Stimulated activated CD4-positive, alpha-beta T cell treated with anti-CD3 and anti-CD28 coated beads, Interleukin-15, amount 100 ng/mL, for 24 hours (primary cell): ENCODE measurements around the gene GALNT15.

Source experiments
- DNase-seq: peaks from one replicate; pipeline ENCODE4 v3.0.0-alpha.2; 2020

GALNT15 gene, protein sequence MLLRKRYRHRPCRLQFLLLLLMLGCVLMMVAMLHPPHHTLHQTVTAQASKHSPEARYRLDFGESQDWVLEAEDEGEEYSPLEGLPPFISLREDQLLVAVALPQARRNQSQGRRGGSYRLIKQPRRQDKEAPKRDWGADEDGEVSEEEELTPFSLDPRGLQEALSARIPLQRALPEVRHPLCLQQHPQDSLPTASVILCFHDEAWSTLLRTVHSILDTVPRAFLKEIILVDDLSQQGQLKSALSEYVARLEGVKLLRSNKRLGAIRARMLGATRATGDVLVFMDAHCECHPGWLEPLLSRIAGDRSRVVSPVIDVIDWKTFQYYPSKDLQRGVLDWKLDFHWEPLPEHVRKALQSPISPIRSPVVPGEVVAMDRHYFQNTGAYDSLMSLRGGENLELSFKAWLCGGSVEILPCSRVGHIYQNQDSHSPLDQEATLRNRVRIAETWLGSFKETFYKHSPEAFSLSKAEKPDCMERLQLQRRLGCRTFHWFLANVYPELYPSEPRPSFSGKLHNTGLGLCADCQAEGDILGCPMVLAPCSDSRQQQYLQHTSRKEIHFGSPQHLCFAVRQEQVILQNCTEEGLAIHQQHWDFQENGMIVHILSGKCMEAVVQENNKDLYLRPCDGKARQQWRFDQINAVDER

DNA sequence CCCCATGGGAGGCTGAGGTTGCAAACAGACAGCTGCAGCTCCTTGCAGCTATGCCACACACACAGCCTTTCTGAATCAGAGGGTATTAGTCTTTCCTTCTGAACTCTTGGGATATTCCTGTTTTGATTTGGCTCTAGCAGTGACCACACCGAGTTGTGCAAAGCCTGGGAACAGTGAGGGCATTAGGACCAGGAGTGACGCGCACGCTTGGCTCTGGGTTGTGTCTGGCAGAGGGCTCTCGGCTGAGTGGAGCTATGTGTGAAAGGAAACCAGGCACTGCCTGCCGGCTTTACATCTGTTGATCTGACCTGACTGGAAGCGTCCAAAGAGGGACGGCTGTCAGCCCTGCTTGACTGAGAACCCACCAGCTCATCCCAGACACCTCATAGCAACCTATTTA lies at the start of gene GALNT15:
Gene GALNT15, plus strand, starts transcription at position 292 of the 400 bp plus-strand sequence. CDS start 472 bp downstream, outside the sequence.
- DNase-seq = no peak

DNA sequence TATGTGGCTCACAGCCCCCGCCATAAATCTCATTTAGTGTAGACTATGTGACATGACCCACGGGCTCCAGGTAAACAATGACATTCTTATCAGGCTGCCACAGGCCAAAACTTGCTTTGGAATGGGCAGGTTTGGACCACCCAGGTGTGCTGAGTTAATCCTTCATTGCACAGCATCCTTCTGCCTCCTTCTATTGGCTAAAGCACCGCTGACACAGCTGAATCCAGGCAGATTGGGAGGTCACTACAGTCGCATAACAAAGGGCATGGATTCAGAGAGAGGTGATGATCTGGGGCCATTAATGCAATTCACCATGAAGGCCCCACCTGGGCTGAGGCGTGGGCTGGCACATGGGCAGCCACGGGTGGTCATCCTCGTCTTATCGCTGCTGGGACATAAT lies 47.8 kb upstream of the GALNT15 start:
- no peak for DNase-seq

DNA sequence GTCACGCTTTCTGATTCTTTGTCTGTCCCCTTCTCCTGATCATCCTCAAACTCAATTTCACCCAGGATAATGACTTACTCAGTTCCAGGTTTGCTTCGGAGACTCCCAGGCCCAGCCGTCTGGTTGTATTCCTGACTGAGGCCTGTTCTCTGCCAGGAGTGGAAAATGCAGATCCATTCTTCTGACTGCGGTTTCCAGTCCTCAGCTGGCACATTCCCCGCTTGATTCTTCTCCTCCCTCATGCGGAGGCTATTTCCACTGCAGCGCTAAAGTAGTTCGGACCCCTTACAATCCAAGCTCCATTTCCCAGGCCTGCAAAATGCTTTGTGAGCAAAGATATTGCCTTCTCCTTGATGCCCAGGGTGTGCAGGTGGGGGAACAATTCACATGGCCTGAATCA lies 47.2 kb upstream of the GALNT15 start:
- no peak for DNase-seq

DNA sequence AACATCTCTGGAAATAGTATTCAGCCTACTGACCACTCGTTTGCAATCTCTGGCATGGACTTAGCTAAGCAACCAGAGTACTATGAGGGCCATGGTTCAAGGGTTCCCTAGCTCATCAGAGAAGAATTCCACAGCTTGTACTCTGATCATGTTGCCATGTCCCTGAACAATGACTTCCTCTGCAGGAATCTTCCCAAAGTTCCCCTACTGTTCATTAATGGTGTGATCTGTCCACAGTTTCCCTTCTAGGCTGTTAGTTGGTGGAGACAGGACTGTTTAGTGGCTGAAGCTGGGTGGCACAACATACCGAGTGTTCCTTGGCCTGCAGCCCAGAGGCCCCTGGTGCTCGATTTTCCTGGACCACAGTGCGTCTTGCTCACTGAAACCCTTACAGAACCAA lies 44.4 kb upstream of the GALNT15 start:
- no peak for DNase-seq

DNA sequence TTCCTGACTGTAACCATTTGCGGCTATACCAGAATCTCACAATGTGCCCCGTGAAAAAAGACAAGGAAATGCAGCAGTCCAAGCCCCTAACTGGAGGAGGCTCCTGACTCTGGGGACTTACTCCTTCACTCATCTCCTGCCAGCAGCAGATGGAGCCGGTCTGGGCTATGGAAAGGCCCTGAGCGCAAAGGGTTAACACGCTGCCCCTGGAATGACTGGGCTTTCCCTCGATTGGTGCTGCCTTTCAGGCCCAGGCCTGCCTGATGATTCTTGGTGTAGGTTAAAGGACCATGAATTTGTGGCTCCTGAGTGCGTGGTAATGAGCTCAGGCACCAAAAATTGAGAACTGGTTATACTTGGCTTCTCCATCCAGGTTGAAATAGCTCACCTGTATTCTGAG lies 42.3 kb upstream of the GALNT15 start:
- no peak for DNase-seq

DNA sequence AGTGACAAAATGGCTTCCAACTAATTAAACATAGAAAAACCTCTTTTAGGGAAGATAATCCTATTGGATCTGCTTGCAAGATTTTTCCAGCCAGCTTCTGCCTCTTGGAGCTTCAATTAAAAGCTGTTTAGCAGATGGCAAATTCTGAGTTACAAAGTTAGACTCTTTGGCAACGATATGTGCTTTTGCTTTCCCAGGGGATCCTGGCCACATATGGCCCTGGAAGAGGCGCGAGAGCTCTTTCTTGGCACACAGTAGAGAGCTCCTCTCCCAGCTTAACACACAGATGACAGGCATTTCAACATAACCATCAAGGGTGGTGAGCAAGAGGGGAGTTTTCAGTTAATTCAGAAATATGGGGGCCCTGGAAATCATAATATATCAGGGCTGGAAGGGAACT lies 41.6 kb upstream of the GALNT15 start:
- no peak for DNase-seq

DNA sequence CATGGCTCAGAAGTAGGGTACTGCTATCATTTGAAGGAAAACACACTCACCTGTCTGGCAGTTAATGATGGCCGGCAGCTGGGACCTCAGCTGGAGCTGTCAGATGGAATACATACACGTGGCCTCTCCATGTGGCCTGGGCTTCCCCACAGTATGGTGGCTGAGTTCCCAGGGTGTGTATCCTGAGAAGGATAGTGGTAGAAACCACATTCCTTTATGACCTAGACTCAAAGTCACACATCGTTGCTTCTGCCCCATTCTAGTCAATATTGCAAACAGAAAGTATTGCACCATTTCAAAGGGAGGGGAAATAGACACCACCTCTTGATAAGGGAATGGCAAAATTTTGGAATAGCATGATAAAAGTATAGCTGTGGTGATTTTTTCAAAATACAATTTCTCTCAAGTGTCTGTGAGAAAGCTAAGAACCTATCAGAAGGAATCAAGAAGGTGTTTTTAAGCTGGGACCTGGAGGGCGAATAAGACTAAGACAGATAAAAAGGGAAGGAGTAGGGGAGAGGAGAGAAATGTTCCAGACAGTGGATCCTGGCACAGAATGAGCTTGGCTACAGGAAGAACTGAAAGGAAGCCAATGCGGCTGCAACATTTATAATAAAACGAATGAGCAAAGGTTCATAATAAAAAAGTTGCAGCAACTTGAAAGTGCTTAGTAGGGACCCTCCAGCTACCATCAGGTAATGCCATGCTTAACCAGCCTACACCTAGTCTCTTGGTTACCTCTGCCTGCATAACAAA lies 40.1 kb upstream of the GALNT15 start:
- no peak for DNase-seq

DNA sequence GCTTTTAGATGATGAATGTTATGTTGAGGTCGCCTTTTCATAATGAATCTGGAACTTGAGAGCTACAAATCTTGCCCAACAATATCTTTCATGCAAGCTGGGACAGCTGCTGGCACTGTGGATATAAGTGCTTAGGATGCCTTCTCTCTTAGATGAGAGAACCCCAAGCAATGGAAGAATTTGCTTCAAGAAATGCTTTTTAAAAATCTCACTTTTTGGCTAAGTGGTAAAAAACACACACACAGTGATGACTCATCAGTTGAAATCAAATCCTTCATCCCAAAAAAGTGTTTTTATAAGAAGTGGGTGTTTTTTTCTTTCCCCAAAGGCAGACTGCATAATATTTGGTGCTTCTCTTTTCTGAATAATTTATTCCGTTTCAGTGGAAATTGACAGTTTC lies 38.4 kb upstream of the GALNT15 start:
- no peak for DNase-seq

DNA sequence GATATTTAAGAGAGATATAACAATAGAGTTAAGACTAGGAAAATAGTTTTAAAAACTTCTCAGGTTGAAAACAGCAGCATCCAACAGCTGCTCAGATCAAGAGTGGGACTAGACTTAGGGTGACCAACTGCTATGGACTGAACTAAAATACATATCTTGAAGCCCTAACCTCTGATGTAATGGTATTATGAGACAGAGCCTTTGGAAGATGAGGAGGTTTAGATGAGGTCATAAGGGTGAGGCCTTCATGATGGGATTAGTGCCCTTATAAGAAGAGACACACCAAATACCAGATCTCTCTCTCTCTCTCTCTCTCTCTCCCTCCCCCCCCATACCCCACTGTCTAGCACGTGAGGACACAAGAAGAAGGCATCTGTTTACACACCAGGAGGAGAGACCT lies 37.4 kb upstream of the GALNT15 start:
- DNase-seq = no peak

DNA sequence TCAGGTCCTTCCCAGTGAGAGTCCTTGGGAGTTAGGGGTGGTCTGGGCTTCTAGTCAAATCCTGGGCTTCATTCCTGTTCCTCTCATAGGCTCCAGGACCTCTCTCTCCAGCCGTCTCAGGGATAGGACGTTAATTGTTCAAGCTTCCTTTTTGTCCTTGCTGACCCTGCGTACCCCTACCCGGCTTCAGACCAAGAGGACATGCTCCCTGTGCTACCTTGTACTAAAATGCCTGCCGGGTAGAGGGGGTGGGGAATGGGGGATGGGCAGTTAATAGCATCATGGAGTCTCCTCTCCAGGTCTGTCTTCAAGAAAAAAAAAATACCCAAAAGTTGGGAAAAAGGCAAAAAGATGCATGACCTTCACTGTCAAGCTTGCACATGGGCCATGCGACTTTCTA lies 36.5 kb upstream of the GALNT15 start:
- no peak for DNase-seq

DNA sequence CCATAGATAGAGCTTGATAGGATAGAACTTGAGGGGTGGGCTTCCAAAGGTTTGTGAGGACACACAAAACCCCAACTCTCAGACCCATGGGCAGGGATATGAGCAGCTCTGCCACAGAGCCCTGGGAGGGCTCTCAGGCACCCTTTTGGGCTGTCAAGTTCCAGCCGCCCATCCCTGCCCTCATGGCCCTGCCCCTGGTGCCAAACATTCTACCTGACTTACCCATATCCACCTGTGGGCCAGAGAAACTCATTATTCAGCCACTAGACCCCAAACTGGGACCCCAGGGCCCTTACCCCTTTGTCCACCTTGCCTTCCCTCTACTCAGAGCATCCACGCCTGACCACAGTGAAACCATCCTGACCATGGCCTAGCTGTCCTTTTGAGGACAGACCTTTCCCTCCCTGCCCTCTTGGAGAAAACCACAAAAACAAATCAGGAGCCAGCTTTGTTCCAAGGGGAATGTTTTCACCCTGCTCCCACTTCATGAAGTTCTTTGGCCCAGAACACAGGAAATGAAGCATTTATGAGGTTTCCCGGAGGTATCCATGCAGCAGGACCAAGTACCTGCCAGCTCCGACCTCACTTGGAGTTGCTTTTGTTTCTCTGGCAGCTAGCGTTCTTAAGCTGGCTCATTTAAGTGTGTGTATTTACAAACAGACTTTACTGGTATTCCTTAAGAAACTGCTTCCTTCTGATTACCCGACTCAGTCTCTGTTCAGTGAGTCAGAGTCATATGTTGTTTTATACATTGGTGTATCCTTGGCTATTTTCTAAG lies 34.2 kb upstream of the GALNT15 start:
- DNase-seq = no peak

DNA sequence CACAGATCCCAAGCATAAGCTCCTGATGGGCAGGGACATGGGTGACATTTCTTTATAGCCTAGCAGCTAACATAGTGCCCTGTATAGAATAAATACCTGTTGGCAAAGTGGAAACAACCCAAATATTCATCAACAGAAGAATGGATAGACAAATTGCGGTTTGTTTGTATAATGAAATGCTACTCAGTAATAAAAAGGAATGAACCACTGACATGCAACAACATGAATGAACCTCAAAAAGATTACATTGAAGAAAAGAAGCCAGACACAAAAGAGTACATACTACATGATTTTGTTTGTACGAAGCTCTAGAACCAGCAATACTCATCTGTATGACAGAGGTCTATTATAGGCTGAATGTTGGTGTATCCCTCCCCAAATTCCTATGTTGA lies 33.6 kb upstream of the GALNT15 start:
- no peak for DNase-seq

DNA sequence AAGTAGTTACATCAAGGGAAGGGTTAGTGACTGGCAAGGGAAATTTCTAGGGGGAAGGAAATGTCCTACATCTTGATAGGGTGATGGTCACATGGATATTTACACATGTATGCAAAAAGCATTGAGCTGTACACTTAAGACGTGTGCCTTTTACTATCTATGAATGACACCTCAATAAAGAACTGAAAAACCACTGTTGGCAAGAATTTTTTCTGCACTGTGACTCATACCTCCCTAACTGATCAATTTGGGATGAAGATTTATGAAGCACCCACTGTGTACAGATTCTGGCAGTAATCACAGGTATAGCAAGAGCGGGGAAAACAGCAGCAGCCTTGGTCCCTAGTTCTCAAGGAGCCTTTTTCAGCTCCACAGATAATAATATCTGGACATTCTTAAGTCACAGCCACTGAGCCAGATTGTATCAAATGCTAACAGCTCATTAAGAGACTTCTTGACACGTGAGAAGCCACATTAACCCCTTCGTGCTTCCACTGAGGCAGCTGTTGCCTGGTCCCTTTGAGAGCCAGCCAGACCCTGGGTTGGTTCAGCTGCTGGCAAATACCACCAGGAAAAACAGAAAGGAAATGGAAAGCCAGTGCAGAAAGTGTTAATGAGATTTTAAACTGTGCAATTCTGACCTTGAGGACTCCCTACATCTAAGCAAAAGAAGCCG lies 32.0 kb upstream of the GALNT15 start:
- DNase-seq = no peak

DNA sequence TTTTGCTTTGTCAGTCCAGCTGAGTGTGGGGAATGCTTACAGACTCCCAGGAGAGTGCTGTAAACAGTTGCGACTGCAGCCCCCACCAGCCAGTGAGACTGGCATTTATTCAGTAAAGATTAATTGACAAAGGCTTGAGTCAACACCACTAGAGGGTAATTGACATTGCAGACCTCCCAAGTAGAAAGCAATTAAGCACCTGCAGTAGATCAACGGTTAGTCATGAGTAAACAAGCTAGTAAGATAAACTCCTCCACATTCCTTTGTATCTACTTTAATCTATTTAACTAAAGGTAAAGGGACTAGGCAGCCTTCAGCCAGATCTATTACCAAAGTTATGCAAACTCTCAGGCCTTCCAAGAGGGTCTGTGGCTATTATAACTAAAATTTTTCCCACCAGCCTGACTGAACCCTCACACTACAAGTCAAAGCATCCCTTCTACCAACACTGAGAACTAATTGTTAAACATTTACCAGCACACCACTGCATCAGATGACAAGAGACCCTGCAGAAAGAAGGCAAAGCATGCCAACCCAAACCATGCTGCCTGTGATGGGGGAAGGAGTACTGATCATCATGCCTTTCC lies 30.5 kb upstream of the GALNT15 start:
- DNase-seq = no peak

DNA sequence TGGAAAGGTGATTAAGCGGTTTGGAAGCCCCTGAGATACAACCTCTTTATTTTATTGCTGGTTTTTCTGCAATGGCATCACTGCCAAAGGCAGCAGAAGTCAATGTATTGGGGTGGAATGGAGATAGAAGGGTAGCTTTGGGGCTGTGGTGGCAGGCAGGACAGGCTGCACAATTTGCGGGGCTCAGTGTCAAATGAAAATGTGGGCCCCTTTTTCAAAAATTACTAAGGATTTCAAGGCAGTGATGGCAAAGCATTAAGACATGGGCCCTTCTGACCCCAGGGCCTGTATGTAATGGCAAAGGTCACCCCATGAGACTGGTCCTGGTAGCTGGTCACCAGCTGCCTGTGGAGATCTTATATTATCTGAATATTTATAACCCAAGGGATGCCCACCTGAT lies 29.3 kb upstream of the GALNT15 start:
- no peak for DNase-seq

DNA sequence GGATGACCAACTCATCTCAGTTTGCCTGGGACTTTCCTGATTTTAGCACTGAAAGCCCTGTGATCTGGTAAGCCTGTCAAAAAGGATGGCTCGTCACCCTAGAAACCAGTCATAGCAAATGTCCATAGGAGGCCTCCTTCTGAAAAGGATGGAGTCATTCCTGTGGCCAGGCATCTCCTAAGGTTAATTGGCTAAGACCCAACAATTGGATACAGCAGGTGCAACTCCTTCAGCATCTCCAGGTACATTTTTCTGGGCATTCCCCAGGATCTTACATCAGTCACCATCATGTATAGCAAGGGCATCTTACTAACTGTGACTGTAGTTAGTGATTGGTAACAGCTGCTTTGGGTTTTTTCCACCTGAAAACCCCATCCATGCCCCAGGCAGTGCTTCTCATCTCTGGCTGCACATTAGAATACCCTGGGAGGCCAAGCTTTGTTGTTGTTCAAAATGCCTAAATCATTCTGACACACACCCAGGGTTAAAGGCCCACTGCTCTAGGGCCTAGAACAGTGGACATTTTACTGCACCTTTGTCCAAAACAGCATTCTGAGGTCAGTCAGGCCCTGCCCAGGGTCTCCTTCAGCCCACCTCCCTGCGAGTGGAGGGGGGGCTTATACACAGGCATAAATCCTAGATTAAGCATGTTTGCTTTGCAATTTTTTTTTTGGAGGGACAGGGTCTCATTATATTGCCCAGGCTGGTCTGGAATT lies 28.3 kb upstream of the GALNT15 start:
- no peak for DNase-seq

DNA sequence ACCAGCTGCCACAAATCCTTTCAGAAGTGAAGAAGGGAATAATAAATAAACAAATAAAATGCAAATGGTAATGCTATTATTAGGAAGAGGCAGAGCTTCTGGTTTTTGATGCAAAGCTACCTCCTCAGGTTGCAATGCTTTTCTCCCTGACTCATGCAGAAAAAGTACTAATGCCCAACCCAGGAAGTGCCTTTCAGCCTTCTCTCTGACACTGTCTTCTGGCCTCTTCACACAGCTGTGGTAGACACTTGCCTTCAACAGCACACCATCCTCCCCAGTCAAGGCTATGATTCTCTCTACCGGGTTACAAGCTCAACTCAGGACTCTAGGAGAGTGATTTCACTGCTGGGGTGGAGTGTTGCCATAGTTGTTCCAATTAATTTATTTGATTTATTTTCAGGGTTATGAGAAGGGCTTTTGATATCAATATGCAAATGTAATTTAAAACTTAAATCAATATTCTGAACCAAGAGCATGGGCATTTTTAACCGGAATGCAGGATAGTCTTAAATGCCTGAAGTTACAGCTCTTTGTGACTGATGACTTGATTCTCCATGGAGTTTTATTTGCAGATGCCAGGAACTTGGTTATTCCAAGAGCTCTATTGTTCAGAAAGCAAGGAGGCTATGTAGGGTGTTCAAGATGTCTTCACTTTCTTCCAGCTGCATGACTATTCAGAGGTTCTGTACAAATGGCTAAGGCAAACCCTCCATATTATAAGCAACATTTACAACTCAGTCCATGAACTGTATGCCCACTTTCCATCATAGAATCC lies 27.1 kb upstream of the GALNT15 start:
- DNase-seq = no peak

DNA sequence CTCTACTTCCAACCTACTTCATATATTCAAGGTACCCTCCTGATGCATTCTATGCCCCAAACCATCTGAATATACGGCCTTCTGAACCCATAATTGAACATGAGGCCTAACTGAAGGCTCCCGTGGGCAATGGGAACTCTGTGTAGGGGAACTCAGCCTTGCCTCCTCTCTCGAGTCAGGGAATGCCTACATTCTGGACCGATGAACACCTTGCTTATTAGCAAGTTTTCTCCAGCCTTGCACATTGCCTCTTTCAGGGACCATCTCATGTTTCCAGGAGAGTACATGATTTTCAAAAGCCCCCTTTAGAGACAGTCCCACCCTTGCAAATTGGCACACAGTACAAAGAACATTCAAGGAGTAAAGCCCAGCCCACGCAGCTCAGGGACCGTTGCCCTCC lies 26.3 kb upstream of the GALNT15 start:
- DNase-seq = no peak

DNA sequence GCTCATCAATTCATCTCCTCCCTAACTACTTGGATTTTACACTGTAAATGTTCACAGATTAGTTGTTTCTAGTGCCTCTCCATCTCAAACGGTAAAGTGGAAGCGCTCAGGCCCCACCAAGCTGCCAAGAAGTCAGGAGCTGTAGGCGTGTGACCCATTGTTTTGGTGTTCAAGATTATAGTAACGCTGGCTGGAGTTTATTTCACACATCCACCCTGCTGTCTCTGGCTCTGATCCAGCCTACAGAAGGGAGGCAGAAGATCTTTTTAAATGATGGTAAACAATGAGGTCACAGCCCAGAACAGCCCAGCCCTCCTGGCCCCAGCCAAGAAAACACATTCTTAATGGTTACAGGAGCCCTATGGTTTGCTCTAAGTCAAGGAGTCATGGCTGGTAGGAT lies 25.7 kb upstream of the GALNT15 start:
- no peak for DNase-seq

DNA sequence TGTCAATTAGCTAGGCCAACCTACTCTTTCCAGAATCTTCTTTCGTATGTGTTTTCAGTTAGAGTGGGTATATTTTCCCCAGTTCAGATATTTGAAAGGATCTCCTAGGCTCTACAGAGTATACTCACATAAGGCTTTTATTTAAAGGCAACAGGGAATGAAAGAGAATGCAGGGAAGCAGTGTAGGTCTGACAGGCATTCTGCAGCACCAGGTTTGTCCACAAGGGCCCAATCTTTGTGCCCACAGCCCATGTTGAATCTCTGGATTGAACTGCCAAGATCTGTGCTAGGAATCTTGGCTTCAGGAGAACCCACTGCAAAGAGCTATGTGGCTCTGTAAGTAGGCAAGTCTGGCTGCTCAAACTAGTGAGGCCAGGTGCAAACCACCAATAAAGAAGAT lies 24.2 kb upstream of the GALNT15 start:
- no peak for DNase-seq

DNA sequence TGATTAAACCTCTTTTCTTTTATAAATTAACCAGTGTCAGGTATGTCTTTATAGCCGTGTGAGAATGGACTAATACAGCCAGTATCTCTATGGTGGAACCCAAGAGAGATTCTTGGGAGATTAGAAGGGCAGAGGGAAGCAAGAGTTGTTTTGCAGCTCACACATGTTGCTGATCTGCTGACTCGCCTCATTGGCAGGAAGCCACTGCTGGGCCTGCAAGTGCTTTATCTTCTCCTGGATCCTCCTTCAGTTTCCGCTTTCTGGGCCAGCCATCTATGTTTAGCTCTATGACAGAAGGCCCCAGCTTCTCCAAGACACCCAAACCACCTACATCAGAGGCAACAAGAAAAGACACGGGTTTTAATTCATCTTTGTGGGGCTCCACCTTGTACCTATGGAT lies 23.4 kb upstream of the GALNT15 start:
- DNase-seq = no peak
